H9 (cell line): ENCODE data around the gene C1QTNF2. TPM values are rescaled to one million over a fixed set of nuclear protein-coding genes. Genes with fewer than 3 reads are reported as not detected.

Experiments used
- DNase-seq: peaks from one replicate; pipeline ENCODE4 v3.0.0-alpha.2; 2017
- H2AFZ ChIP-seq: one replicate; pipeline ENCODE4 v1.6.1; 2013; ENCODE audit warnings: mild to moderate bottlenecking, low read length, control low read depth, moderate library complexity
- H2AK5ac ChIP-seq: 2 replicates; pipeline ENCODE4 v1.6.1; 2013; ENCODE audit warnings: low read length, control low read depth, mixed read lengths; ENCODE audit not compliant: insufficient read length
- H2BK120ac ChIP-seq: one replicate; pipeline ENCODE4 v1.6.1; 2013; ENCODE audit warnings: low read depth, mild to moderate bottlenecking, low read length, control low read depth, inconsistent platforms; ENCODE audit not compliant: poor library complexity, severe bottlenecking
- H2BK12ac ChIP-seq: 2 replicates; pipeline ENCODE4 v1.6.1; 2013; ENCODE audit warnings: low read length, control low read depth, mixed read lengths, low read depth; ENCODE audit not compliant: insufficient read length
- H2BK15ac ChIP-seq: 2 replicates; pipeline ENCODE4 v1.6.1; 2013; ENCODE audit warnings: low read depth, low read length, control low read depth
- H2BK20ac ChIP-seq: one replicate; pipeline ENCODE4 v1.6.1; 2013; ENCODE audit warnings: low read depth, mild to moderate bottlenecking, low read length, control low read depth, inconsistent platforms; ENCODE audit not compliant: poor library complexity, severe bottlenecking
- H2BK5ac ChIP-seq: 2 replicates; pipeline ENCODE4 v1.6.1; 2013; ENCODE audit warnings: low read length, control low read depth, mixed read lengths; ENCODE audit not compliant: insufficient read length
- H3K14ac ChIP-seq: 2 replicates; pipeline ENCODE4 v1.6.1; 2013; ENCODE audit warnings: low read length, control low read depth; ENCODE audit not compliant: insufficient read depth
- H3K18ac ChIP-seq: 2 replicates; pipeline ENCODE4 v1.6.1; 2013; ENCODE audit warnings: low read depth, mild to moderate bottlenecking, mixed read lengths, low read length, control low read depth; ENCODE audit not compliant: insufficient read length
- H3K23ac ChIP-seq: 2 replicates; pipeline ENCODE4 v1.6.1; 2013; ENCODE audit warnings: low read length, control low read depth, mixed read lengths, low read depth; ENCODE audit not compliant: insufficient read length
- H3K23me2 ChIP-seq: 2 replicates; pipeline ENCODE4 v1.6.1; 2013; ENCODE audit warnings: low read depth, mild to moderate bottlenecking, mixed read lengths, low read length, control low read depth; ENCODE audit not compliant: insufficient read length, poor library complexity, severe bottlenecking
- H3K27ac ChIP-seq: 2 replicates; pipeline ENCODE4 v1.5.1; 2013; ENCODE audit warnings: low read length, control low read depth, mixed read lengths, low read depth; ENCODE audit not compliant: insufficient read length
- H3K27me3 ChIP-seq: 2 replicates; pipeline ENCODE4 v1.6.1; 2013; ENCODE audit warnings: low read length, control low read depth, inconsistent platforms; ENCODE audit not compliant: insufficient read depth
- H3K4ac ChIP-seq: 2 replicates; pipeline ENCODE4 v1.6.1; 2013; ENCODE audit warnings: low read depth, mild to moderate bottlenecking, control low read depth, inconsistent platforms, low read length, moderate library complexity
- H3K4me1 ChIP-seq: 2 replicates; pipeline ENCODE4 v1.6.1; 2013; ENCODE audit warnings: low read length, control low read depth, inconsistent platforms; ENCODE audit not compliant: insufficient read depth
- H3K4me2 ChIP-seq: 2 replicates; pipeline ENCODE4 v1.6.1; 2013; ENCODE audit warnings: low read length, control low read depth, mixed read lengths; ENCODE audit not compliant: insufficient read length, insufficient read depth
- H3K56ac ChIP-seq: 2 replicates; pipeline ENCODE4 v1.6.1; 2013; ENCODE audit warnings: low read depth, mild to moderate bottlenecking, mixed read lengths, low read length, control low read depth; ENCODE audit not compliant: insufficient read length
- H3K79me1 ChIP-seq: 2 replicates; pipeline ENCODE4 v1.6.1; 2013; ENCODE audit warnings: low read depth, mild to moderate bottlenecking, moderate library complexity, low read length, control low read depth, inconsistent platforms; ENCODE audit not compliant: insufficient read depth, poor library complexity, severe bottlenecking
- H3K79me2 ChIP-seq: 2 replicates; pipeline ENCODE4 v1.6.1; 2013; ENCODE audit warnings: low read length, control low read depth, inconsistent platforms; ENCODE audit not compliant: insufficient read depth
- H3K9ac ChIP-seq: 2 replicates; pipeline ENCODE4 v1.6.1; 2013; ENCODE audit warnings: low read length, control low read depth, mixed read lengths; ENCODE audit not compliant: insufficient read length; ENCODE audit errors: extremely low read depth
- H3K9me3 ChIP-seq: one replicate; pipeline ENCODE4 v1.6.1; 2013; ENCODE audit warnings: low read depth, low read length, inconsistent platforms; ENCODE audit not compliant: control insufficient read depth
- H3T11ph ChIP-seq: one replicate; pipeline ENCODE4 v1.6.1; 2013; ENCODE audit warnings: mild to moderate bottlenecking, low read length, control low read depth, inconsistent platforms
- H4K20me1 ChIP-seq: one replicate; pipeline ENCODE4 v1.6.1; 2013; ENCODE audit not compliant: control insufficient read depth, insufficient read length, insufficient read depth
- H4K5ac ChIP-seq: 2 replicates; pipeline ENCODE4 v1.6.1; 2013; ENCODE audit warnings: low read depth, mild to moderate bottlenecking, mixed read lengths, low read length, control low read depth; ENCODE audit not compliant: insufficient read length
- H4K8ac ChIP-seq: replicated peaks from 2 replicates; pipeline ENCODE4 v1.6.1; 2013; ENCODE audit warnings: low read length, control low read depth, mixed read lengths, low read depth; ENCODE audit not compliant: insufficient read length
- H4K91ac ChIP-seq: 2 replicates; pipeline ENCODE4 v1.6.1; 2013; ENCODE audit warnings: low read depth, mild to moderate bottlenecking, moderate library complexity, mixed read lengths, low read length, control low read depth; ENCODE audit not compliant: insufficient read length
- H3K27ac Mint-ChIP-seq, 3 experiments: 2 replicates in 2 of 3; 3 replicates in 1 of 3; pipeline ENCODE4 v1.8.0; 2020 to 2021; ENCODE audit warnings: mixed read lengths in 3 of 3, mild to moderate bottlenecking in 1 of 3, moderate library complexity in 1 of 3
- H3K27me3 Mint-ChIP-seq: 2 replicates; pipeline ENCODE4 v1.8.0; 2021; ENCODE audit warnings: low read depth, mild to moderate bottlenecking, moderate library complexity, mixed read lengths
- H3K36me3 Mint-ChIP-seq, 3 experiments: 2 replicates in 2 of 3; 3 replicates in 1 of 3; pipeline ENCODE4 v1.8.0; 2020 to 2021; ENCODE audit warnings: low read depth in 3 of 3, mixed read lengths in 3 of 3; ENCODE audit not compliant: insufficient read depth in 1 of 3
- H3K4me1 Mint-ChIP-seq, 2 experiments: 2 replicates each; pipeline ENCODE4 v1.8.0; 2020; ENCODE audit warnings: mixed read lengths in 2 of 2
- H3K4me3 Mint-ChIP-seq, 2 experiments: 2 replicates in 1 of 2; 3 replicates in 1 of 2; pipeline ENCODE4 v1.8.0; 2020 to 2021; ENCODE audit warnings: mild to moderate bottlenecking in 2 of 2, mixed read lengths in 2 of 2, moderate library complexity in 1 of 2
- H3K9me3 Mint-ChIP-seq, 2 experiments: 2 replicates in 1 of 2; 3 replicates in 1 of 2; pipeline ENCODE4 v1.8.0; 2020; ENCODE audit warnings: mild to moderate bottlenecking in 2 of 2, mixed read lengths in 2 of 2, moderate library complexity in 1 of 2
- CTCF ChIP-seq: fragments of 200-600 bp; sonication (generic); conservative IDR thresholded peaks from 3 replicates; pipeline ENCODE4 v1.8.0; 2021; ENCODE audit warnings: antibody characterized with exemption, mild to moderate bottlenecking
- WGBS: extraction: QIAGEN DNeasy Blood & Tissue Kit; methylation state at CpG from one replicate; pipeline ENCODE4 v1.1.7; 2013; ENCODE audit warnings: missing lambda C conversion rate, low lambda C conversion rate, mixed read lengths; ENCODE audit not compliant: insufficient read length; ENCODE audit errors: extremely low coverage; 5-methylcytosine and 5-hydroxymethylcytosine counted together
- total RNA-seq: library from RNA; stranded (reverse); gene quantifications from 2 replicates; pipeline ENCODE4 v1.2.1, GENCODE V29; 2021

C1QTNF2 gene
- total RNA-seq, 1 experiment from 2014 or later, result 0.59 TPM

DNA sequence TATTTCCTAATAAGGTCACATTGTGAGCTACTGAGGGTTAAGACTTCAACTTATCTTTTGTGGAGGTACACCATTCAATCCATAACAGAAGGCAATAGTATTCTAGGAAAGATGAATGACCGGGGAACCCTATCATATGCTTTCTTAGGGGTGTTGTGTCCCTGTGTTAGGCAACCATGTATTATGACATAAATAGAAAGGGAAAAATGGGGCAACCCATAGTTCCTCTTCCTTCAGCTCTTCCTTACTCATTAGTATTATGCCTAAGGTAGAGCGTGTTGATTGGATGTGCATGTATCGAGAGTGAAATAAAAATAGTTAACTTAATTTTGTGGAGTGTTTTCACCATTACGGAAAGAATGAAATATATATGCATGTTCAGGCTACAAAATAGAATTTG is 52.0 kb downstream of the C1QTNF2 start:
- Mint-ChIP-seq H3K9me3 (no peaks in the 10 kb centered on the region; a peak in 1 of 5 replicates), H3K36me3 (no peaks in the 10 kb centered on the region), H3K27me3 (no peaks in the 10 kb centered on the region; the same call in 1 of the 2 replicates), H3K27ac (no peak overlapping the region), H3K4me1 (peaks cover 25 to 35% of the 10 kb centered on the region in 2 experiments), H3K4me3 (no peak overlapping the region)
- Histone ChIP-seq H2AK5ac (no peak overlapping the region), H3K56ac (no peak overlapping the region), H4K5ac (no peak overlapping the region), H2BK120ac (no peak overlapping the region), H3K23me2 (no peaks in the 10 kb centered on the region), H4K91ac (no peak overlapping the region), H2BK20ac (no peak overlapping the region), H3K4me2 (no peak overlapping the region), H3K4ac (no peak overlapping the region), H2AFZ (no peak overlapping the region), H3K79me2 (no peaks in the 10 kb centered on the region), H3K18ac (no peak overlapping the region), H4K8ac (no peak overlapping the region), H3K4me1 (peaks cover 5% of the 10 kb centered on the region), H2BK15ac (no peak overlapping the region), H2BK5ac (no peak overlapping the region), H4K20me1 (no peaks in the 10 kb centered on the region), H3K79me1 (no peaks in the 10 kb centered on the region), H2BK12ac (no peak overlapping the region), H3K9me3 (no peaks in the 10 kb centered on the region), H3K14ac (no peak overlapping the region), H3K27me3 (no peaks in the 10 kb centered on the region), H3K23ac (no peak overlapping the region), H3K9ac (no peak overlapping the region), H3K27ac (no peak overlapping the region), H3T11ph (no peak overlapping the region)
- TF ChIP-seq CTCF, result no peak
- DNase-seq, result no peak
- WGBS, result no CpG with 5 or more reads among the region's 4 CpGs
